CD4-positive, alpha-beta T cell treated with Interleukin-4 for 4 hours (primary cell): ENCODE measurements around the gene TMEM132D.
"Not testable (repeated sequence)": the region's sequence is repeated elsewhere in the genome, so short reads cannot be mapped to it uniquely, and the experiment has no call there.

Experiments
- DNase-seq: peaks from one replicate; pipeline ENCODE4 v3.0.0-alpha.2; 2020

TMEM132D gene

DNA sequence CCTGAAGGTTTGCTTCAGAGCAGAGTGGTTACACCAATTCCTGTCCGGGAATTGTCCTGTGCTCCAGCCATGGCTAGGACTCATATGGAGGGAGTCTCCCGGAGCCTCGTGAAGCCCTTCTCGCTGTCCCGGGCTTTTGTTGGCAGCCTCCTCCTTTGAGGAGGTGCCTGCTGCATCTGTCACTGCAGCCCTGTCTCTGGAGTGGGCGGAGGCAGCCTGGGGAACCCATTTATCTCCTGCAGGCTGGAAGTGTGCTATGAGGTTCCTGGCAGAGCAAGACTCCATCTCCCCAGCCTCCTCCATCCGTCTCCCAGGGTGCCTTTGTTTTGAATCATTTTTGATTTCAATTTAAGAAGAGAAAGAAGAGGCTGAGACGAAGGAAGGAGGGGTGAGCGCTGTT, 695.3 kb downstream of the TMEM132D start:
- no peak for DNase-seq

DNA sequence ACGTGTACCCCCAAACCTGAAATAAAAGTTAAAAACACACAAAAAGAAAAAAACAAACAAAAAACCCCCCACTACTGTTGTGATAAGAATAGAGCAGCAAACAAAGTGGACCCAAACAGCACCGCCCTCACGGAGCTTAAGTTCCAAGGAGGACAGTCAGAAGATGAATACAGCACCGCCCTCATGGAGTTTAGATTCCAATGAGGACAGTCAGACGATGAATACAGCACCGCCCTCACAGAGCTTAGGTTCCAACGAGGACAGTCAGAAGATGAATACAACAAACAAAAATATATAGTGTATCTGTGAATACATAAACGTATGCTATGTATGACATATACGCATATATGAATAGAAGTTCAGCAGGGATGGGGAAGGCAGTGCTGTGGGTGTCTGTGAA, 696.7 kb downstream of the TMEM132D start:
- no peak for DNase-seq

DNA sequence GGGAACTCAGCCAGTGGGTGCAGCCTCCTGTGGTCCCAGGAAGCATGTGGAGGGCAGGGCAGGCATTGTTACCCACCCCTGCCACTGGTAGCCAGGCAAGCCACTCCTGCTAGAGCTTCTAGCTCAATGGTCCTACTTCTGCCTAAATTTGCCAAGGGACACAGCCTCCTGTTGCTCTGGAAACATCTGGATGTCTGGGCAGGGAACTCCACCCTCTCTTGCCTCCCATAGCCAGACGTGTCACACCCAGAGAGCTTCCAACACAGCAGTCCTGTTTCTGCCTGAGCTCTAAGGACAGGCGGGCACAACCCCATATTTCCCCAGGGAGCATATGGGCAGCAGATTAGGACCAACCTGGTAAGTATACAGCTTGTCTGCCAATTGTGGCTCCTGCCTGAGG, 700.4 kb downstream of the TMEM132D start:
- DNase-seq: no peak

DNA sequence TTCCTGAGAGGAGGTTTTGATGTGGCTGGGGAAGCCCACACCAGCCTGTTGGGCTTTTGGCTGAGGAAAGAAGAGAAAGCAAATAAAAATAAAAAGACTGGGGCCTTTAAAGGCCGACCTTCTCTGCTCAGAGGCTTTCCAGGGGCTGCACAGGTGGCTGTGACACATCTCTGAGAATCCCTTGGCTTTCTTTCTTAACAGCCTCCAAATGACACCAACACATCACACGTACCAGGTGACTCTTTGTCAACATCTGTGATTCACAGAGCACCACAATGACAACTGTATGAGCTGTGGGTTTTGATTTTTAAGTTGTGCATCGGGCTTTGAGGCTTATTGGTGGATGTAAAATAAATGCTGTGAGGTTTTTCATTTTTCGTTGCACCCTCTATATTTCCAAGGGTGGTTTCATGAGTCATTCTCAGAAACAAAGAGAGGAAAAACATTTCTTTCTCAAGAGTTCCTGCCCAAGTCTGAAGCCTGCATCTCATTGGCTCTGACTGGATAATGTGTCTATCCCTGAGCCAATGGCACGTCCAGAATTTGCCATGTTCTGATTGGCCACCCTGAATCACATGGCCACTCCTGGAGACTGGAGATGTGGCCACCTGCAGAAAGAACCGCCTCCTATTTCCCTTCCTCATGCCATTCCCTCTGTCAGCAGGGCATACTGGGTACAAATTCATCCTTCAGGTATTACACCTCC, 701.6 kb downstream of the TMEM132D start:
- no peak for DNase-seq

DNA sequence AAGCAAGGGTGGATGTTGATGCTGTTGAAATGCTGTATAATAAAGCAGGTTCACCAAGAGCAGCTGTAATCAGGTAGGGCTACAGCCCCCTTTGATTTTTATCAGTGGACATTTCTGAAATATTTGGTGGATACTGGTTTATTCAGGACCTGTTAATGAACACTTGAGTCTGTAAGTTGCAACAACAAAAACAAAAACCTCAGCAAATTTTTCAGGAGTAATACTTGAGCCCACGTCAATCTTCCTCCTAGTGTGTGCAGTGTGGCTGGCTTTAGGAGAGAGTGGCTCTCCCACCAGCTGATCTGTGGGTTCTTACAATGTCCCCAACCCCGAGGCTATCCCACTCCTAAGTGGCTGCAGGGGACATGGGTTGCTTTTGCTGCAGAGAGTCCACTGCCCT, 702.8 kb downstream of the TMEM132D start:
- DNase-seq: no peak

DNA sequence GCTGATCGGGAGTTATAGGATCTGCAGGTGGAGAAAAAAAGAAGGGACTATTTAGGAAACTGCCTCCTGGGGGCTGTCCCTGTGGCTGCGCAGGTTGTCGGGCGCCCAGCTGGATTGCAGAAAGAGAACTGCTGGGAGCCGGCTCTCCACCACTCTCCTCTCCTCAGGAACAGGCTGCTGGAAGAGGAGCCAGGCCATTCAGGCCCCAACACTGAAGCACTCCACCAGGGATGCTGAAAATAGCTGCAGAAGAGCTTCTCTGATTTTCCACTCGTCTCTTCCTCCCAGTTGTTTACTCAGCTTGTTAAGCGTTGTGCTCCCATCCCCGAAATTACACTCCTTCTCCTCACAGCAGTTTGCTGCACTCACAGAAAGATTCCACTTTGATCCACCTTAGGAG, 703.2 kb downstream of the TMEM132D start:
- no peak for DNase-seq

DNA sequence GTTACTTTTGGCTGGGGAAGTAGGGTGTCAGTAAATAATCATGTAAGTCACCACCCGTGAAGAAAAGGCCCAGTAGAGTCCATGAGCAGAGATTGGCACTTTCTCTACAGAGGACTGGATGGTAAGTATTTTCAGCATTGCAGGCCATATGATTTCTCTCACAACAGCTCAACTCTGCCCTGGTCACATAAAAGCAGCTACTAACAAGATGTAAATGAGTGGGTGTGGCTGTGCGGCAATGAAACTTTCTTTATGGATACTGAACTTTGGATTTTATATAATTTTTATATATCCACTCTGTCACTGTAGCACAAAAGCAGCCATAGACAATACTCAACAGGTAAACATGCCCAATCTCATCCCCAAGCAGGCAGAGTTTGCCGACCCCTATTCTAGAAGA, 706.9 kb downstream of the TMEM132D start:
- DNase-seq: no peak

DNA sequence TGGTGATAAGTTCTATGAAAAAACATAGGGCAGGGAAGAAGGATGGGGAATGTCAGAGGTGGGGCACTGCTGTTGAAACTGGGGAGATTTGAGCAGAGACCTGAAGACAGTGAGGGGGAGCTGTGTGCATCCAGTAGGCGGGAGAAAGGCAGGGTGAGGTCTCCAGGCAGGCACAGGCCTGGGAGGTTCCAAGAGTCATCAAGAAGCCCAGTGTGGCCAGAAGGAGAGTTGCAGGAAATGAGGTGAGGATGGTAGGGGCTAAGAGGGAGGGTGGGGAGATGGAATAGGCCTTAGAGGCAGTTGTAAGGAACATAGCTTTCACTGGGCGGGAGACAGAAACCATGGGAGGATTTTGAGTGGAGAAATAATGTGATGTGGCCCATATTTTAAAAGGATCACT, 708.7 kb downstream of the TMEM132D start:
- DNase-seq: no peak

DNA sequence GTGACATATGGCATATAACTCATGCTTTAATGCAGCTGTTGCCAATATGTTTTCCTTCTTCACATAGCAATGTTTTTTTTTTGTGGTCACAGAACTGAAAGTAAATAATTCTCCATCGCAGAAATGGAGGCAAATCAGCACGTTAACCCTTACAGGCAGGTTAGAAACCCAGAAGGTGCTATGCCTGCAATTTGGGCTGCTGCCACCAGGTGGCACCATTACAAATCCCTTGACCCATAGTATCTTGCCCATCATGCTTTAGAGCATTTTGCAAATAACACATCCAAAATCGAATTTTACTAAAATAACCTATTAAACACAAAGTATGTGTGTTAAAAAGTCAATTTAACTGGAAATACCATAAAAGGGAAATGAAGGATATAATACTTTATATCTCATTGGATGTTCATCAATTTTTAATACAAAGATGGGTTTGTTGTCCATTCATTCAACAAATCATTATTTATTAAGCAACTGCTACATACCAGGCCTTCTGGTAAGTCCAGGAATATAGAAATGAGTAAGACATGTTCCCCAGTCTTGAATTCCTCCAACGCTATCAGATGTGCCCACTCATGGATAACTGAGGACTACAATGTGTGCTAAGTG, 710.5 kb downstream of the TMEM132D start:
- no peak for DNase-seq

DNA sequence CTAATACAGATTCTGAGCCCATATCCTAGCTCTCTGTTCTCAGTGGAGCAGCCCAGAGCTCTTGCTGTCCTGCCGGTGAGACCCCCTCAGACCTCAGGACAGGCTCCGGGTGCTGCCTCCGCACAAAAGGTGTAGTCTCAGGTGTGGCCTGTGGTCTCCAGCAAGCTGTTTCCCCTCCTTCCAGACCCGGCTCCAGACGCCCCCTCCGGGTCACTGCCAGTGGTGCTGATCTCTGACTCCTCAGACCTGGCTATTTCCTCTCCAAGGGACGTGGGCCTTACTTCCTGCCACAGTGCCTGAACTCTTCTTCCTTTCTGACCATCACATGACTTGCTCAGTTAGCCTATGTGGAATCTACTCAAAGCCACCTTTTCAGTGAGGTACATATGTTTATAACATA, 713.0 kb downstream of the TMEM132D start:
- no peak for DNase-seq

DNA sequence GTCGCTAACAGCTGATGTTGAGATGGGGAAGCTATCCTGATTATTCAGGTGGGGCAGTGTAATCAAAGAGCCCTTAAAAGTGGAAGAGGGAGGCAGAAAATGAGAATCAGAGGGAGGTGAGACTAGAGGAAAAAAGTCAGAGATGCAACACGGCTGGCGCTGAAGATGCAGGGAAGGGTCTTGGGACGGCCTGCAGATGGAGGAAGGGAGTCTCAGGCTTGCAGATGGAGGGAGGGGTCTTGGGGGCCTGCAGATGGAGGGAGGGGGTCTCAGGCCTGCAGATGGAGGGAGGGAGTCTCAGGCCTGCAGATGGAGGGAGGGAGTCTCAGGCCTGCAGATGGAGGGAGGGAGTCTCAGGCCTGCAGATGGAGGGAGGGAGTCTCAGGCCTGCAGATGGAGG, 713.9 kb downstream of the TMEM132D start:
- DNase-seq: not testable (repeated sequence)

DNA sequence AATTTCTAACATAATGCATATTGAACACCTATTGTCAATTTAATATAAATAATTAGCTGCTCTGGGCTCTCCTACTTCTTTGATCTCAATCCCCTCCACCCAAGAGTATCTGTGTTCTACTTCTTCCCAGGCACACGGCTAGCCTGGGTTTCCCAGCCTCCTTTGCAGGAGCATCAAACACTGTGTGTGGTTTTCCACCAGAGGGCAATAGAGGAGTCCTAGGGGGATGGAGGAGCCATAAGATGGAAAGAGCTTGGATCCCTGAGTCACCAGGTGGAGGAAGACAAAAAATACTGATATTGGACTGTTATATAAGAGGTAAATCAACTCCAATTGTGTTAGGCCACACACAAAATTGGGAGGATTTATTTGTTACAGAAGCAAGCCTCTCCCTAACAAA, 716.9 kb downstream of the TMEM132D start:
- DNase-seq: no peak

DNA sequence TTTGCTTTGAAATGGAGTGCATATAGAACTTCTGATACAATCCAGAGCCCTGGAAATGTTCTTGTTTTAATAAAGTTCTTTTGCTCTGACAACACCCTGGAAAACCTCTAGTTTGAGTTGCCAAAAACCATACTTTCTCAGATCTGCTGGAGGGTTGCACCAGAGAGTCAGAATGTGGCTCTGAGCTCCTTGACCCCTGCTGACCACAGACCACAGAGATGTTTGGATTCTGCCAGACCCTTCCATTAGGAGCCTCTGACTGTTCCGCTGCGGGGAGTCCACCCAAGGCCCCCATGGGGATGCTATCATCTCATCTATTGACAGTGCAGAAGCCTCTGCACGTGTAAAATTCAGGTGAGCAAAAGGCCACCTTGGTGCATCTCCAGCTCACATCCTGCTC, 718.0 kb downstream of the TMEM132D start:
- DNase-seq: no peak

DNA sequence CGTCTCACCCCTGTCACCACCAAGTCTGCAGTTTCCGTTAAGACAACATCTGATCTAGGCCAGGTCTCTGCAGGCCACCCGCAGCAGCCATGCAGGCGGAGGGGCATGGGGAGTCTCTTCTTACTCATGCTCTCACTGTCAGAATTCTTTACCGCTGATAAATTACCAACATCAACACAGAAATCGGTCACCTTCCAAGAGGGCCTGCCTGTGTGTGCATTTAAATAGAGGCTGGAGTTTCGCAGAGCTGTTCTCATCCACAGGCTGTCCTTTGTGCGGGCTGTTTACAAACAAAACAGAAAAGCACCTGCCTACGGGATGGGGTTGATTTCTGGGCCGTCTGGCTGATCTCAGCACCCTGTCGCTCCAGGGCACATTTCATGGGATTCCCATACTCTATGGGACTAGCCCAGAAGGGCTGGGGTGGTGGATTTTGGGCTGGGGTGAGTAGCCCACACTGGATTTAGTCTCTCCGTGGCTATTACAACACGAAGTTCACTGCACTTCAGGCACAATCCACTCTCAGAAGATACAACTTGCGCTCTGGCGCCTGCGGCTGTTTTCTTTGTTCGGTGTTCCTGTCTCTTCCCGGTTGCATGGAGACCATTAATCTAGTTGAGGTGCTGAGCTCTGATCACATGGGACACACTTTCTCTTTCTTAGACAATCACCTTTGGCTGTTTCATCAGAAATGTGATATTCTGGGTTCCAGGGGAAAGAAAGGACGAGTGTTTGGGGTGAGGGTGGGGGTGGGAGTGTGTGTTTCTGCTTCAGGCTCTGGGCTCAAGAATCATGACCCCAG, 719.5 kb downstream of the TMEM132D start:
- no peak for DNase-seq

DNA sequence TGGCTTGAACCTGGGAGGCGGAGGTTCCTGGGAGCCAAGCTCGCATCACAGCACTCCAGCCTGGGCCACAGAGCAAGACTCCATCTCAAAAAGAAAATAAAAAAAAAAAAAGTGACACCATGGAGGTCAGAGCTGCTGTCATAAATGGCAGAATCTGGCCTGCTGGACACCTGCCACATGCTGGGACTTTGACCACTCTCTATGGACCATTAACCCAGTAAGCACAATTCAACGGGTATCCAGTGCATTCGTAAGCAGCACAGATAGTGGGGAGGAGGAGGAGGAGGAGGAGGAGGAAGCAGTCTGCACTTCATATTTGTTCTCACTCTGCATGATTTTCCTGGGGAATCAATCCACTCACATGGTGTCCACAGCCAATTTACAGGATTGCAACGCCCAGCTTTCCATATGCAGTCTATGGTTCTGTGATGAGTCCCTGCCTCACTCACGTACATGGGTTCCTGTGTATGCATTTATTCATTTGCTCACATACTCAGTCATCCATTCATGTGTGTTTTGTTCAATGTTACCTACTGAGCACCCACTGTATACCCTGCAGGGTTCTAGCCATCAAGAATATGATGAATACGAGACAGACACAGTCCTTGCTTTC, 723.8 kb downstream of the TMEM132D start:
- DNase-seq: no peak

DNA sequence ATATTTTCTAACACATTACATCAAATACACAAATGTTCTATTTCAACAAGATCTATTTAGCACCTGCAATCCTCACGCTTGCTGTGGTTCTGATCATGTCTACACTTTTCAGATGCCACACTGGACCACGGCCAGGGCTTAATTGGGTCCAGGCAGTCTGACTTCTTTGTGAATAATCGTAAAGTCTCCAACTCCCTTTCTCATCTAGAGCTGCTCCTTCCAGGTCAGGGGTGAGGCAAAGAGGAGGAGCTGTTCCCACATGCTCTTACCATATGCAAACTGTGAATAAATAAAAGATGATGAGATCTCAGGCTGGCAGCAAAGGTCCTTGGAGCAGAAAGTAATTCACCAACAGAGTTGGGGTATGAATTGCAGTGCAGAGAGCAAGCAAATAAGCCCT, 733.9 kb downstream of the TMEM132D start:
- no peak for DNase-seq

DNA sequence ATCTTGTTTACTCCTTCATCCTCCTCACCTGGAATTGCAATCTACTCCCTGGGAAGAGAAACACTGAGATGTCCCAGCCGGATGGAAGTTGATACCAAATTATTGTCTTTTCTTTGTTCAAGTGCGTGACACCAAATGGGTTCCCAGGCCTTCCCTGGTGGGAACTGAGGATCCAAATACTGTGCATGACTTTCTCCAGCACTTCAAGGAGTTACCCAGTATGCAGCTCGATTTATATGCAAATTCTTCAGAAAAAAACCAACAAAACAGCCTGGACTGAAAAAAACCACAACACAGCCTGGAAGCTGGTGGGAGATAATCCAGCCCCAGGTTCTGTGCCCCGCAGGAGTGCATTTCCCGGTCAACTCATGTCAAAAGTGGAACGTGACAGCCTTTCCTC, 740.0 kb downstream of the TMEM132D start:
- no peak for DNase-seq

DNA sequence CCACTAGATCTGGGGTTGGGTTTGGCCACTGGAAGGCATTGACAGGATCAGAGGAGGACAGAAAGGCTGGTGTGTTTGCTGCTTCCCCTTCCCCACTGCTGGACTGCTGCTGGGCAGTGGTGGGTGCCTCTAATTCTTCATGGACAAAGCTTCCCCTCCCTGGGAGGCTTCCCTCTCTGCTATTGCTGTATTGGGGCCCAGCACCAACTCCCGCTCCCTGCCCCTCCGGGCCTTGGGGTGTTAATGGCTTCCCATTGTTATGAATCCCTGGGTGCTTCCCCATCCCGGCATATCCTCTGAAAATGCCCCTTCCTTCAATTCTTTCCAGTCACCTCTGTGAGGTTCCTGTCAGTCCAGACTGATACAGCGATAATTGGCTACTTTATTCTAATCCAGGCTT, 740.4 kb downstream of the TMEM132D start:
- DNase-seq: no peak

DNA sequence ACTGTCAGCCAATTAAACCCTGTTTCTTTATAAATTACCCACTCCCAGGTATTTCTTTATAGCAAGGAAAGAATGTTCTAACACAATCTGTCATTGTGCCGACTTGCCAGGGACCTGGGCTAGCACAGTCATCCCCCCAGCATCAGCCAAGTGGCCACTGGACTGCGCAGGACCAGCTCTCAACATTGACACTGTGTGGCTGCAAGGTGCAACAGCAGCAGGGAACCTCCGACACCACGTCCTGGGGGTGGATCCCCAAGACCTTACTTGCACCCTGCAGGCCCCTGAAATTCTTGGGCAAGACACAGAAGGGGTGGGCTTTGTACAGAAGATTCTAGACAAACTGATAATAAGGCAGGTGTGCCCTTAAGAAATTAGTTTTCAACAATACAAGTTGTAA, 741.0 kb downstream of the TMEM132D start:
- DNase-seq: no peak

DNA sequence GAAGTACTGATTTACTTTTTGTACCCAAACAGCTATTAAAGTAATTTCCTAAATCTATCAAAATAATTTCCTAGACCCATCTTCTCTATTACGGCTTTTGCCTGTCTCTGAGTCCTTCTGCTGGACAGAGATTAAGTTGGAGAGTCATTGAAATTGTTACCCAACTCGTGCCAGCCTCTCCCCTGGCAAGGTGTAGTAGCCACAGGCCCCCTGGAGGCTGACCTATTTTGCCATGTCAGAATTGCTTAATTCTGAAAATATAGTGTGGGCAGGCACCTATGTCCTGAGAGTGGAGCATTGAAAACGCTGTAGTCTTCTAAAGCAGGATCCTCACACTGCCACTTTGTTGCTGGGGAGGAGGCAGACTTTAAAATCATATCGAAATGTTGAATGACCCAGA, 742.3 kb downstream of the TMEM132D start:
- DNase-seq: no peak

DNA sequence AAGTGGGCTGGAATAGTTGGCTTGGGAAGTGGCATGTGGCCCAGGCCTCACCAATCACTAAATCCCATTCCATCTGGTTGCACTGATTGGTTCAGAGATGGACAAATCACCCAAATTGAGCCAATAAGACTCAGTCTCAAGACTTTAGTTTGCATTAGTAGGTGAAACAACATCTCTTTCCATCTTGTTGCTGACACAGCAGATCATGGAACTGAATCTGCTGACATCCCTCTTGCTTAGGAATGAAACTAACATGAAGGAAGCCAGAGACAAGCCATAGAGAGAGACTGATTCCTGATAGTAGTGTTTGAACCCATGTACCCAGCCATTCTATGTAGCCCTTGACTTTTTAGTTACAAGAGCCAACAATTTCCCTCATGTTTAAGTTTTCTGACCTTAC, 743.5 kb downstream of the TMEM132D start:
- no peak for DNase-seq

DNA sequence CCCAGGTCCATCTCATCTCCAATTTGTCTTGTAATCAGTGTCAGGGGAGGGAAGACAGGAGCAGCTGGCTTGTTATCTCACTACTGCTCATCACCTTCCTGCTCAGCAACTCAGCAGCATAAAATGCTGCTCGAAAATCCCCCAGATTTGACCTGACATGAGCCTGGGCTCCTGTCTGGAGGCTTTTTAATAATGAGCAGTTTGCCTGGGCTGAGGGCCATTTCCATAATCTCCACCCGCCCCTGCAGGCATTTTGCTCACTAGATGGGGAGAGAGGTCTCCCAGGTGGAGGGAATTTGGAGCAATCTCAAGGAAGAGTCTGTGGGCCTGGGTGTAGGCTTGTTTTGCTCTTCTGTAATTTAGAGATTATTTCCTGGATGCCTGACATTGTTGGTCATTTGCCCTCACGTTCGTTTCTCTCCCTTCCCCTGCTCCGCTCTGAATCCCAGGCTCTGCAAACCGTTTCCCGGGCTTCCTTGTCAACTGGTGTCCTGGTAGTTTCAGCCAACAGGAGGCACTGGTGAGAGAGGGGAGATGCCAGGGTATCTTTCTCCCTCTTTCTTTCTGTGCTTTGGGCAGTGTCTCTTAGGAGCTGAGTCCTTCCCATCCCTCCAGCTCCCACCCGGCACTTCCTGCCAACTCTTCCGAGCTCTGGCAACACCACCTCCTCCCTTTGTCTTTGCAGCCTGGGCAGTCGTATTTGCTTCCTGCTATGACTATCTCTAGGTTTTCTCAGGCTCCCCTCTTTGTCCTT, 751.3 kb downstream of the TMEM132D start:
- DNase-seq: no peak

DNA sequence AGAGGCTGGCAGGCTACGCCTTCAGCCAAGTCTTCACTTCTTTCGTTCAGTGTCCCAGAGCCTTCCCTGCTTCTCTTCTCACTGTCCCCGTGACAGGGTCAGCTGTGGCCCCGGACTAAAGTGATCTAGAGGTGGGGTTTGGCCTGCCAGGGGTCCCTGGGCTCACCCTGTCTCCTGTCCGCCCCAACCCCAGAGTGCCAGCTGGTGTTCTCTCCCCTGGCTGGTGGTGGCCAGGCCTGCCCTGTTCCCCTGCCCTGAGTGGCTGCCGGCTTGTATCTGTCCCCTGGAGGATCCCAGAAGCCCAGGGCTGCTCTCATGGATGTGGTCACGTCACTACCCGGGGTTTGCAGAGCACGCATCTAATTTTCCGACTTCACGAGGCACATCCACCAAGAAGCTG, 753.1 kb downstream of the TMEM132D start:
- no peak for DNase-seq
